Calu3 (cell line): ENCODE data around the gene RGS3. TPM values are rescaled to one million over a fixed set of nuclear protein-coding genes. Genes with fewer than 3 reads are reported as not detected.

Source experiments
- BruUV-seq: library from RNA; stranded (reverse); fragments of 400-500 nt; replicated peaks from 2 replicates; lab custom pipeline; 2021; lab: Mats Ljungman, UMichigan
- CTCF ChIA-PET: fragments of 300-600 bp; sonication (Branson Sonifier 250); formaldehyde crosslinking; loops from one replicate; lab custom pipeline; 2022; ENCODE audit warnings: antibody characterized with exemption; lab: Charles Lee
- DNase-seq: peaks from one replicate; pipeline ENCODE4 v3.0.0; 2022
- H3K27ac Mint-ChIP-seq: one replicate; pipeline ENCODE4 v1.8.0; 2022; ENCODE audit warnings: mixed read lengths; ENCODE audit not compliant: unreplicated experiment
- H3K27me3 Mint-ChIP-seq: one replicate; pipeline ENCODE4 v1.8.0; 2022; ENCODE audit warnings: mixed read lengths; ENCODE audit not compliant: unreplicated experiment
- H3K36me3 Mint-ChIP-seq: one replicate; pipeline ENCODE4 v1.8.0; 2022; ENCODE audit warnings: mild to moderate bottlenecking, moderate library complexity, mixed read lengths; ENCODE audit not compliant: insufficient read depth, unreplicated experiment
- H3K4me1 Mint-ChIP-seq: one replicate; pipeline ENCODE4 v1.8.0; 2022; ENCODE audit warnings: mild to moderate bottlenecking, low read depth, mixed read lengths; ENCODE audit not compliant: unreplicated experiment
- H3K4me3 Mint-ChIP-seq: one replicate; pipeline ENCODE4 v1.8.0; 2022; ENCODE audit warnings: mild to moderate bottlenecking, low read depth, moderate library complexity, mixed read lengths; ENCODE audit not compliant: unreplicated experiment
- H3K9me3 Mint-ChIP-seq: one replicate; pipeline ENCODE4 v1.8.0; 2022; ENCODE audit warnings: low read depth, mixed read lengths; ENCODE audit not compliant: unreplicated experiment
- CTCF ChIP-seq: fragments of 200-600 bp; IDR thresholded peaks from one replicate; pipeline ENCODE4 v1.8.0; 2022; ENCODE audit warnings: antibody characterized with exemption; ENCODE audit not compliant: unreplicated experiment
- intact Hi-C: fragments of 100-400 bp; cut with micrococcal nuclease; formaldehyde crosslinking; loops from one replicate; pipeline ENCODE4 v1.10.0; 2022; ENCODE audit not compliant: unreplicated experiment
- total RNA-seq: library from RNA; stranded (reverse); gene quantifications from 2 replicates; pipeline ENCODE4 v1.2.3, GENCODE V29; 2022

Gene RGS3
- total RNA-seq, 1 experiment from 2014 or later: 61.8 TPM

- H3K27ac Mint-ChIP-seq: no peak overlapping the region
- H3K36me3 Mint-ChIP-seq: no peaks in the 10 kb centered on the region
- BruUV-seq: no TSS peak
- no peaks in the 10 kb centered on the region for H3K27me3 Mint-ChIP-seq
- no peak overlapping the region for H3K4me3 Mint-ChIP-seq
- H3K4me1 Mint-ChIP-seq: no peaks in the 10 kb centered on the region
- CTCF ChIA-PET: no interaction called here
- TF ChIP-seq CTCF: no peak
- intact Hi-C loops: no loop called here
- no peak for DNase-seq
- no peaks in the 10 kb centered on the region for H3K9me3 Mint-ChIP-seq
Observed at GRCh38 chr9:113449376-113449775, 14.2 kb upstream of the RGS3 start.

- no peak overlapping the region for H3K27ac Mint-ChIP-seq
- H3K9me3 Mint-ChIP-seq: no peaks in the 10 kb centered on the region
- no peak for TF ChIP-seq CTCF
- CTCF ChIA-PET: no interaction called here
- H3K4me1 Mint-ChIP-seq: peaks cover 26% of the 10 kb centered on the region
- no peak for DNase-seq
- H3K36me3 Mint-ChIP-seq: no peaks in the 10 kb centered on the region
- no peaks in the 10 kb centered on the region for H3K27me3 Mint-ChIP-seq
- intact Hi-C loops: no loop called here
- BruUV-seq: no TSS peak
- no peak overlapping the region for H3K4me3 Mint-ChIP-seq
Observed at GRCh38 chr9:113452113-113452605, 11.4 kb upstream of the RGS3 start.

GRCh38 chr9:113454914-113455761, 8.4 kb upstream of the RGS3 start:
- Mint-ChIP-seq H3K36me3 (no peaks in the 10 kb centered on the region), H3K4me3 (no peak overlapping the region), H3K4me1 (peaks cover 30% of the 10 kb centered on the region), H3K9me3 (no peaks in the 10 kb centered on the region), H3K27ac (peak overlapping the region; percentile 67), H3K27me3 (no peaks in the 10 kb centered on the region)
- TF ChIP-seq CTCF: no peak
- no TSS peak for BruUV-seq
- peak; percentile 30 for DNase-seq
- intact Hi-C loops: no loop called here
- CTCF ChIA-PET: interaction anchor here (0.6 to 1.2 kb wide), 6 partner anchors 9 to 200 kb away, joined by 3 to 8 read pairs (median 4); partner anchors contain the start of gene RGS3

- DNase-seq: no peak
- intact Hi-C loops: no loop called here
- no peaks in the 10 kb centered on the region for H3K27me3 Mint-ChIP-seq
- CTCF ChIA-PET: interaction anchor here (0.6 to 1.2 kb wide), 2 partner anchors 10 to 197 kb away, joined by 3 to 4 read pairs; no protein-coding TSS in a partner anchor
- no peaks in the 10 kb centered on the region for H3K36me3 Mint-ChIP-seq
- TF ChIP-seq CTCF: no peak
- H3K4me1 Mint-ChIP-seq: peaks cover 30% of the 10 kb centered on the region
- H3K27ac Mint-ChIP-seq: peak overlapping the region; percentile 67
- H3K9me3 Mint-ChIP-seq: no peaks in the 10 kb centered on the region
- no peak overlapping the region for H3K4me3 Mint-ChIP-seq
- no TSS peak for BruUV-seq
Observed at GRCh38 chr9:113456235-113456634, 7.3 kb upstream of the RGS3 start.
